GM19351 (cell line): Measurements from ENCODE around the gene FRS3.

ENCODE experiments used
- ATAC-seq: cut with Tn5 transposase; IDR thresholded peaks from one replicate; pipeline ENCODE4 v1.9.1; 2021; ENCODE audit warnings: mild to moderate bottlenecking, moderate library complexity; ENCODE audit not compliant: unreplicated experiment

The FRS3 gene

GRCh38 chr6:41791984-41792383 lies 12.3 kb upstream of the FRS3 start:
- ATAC-seq: no peak

- no peak for ATAC-seq
Measured at GRCh38 chr6:41791305-41791704, 11.6 kb upstream of the FRS3 start.

GRCh38 chr6:41790045-41790444 lies 10.3 kb upstream of the FRS3 start:
- no peak for ATAC-seq

DNA sequence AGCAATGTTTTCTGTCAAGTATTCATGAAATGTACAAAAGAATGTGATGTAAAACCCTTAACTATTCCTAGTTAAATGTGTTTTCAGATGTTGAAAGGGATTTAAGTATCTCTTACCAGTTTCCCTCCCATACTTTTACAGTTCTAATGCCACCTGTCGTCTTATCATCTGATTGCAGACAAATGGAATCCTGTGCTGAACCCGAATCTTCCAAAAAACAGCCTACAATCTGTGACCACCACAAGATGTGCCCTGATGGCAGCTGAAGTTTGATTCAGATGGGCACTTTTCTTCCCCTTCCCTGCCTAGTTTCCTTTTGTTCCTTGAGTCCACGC lies 9.7 kb upstream of the FRS3 start:
- no peak for ATAC-seq

DNA sequence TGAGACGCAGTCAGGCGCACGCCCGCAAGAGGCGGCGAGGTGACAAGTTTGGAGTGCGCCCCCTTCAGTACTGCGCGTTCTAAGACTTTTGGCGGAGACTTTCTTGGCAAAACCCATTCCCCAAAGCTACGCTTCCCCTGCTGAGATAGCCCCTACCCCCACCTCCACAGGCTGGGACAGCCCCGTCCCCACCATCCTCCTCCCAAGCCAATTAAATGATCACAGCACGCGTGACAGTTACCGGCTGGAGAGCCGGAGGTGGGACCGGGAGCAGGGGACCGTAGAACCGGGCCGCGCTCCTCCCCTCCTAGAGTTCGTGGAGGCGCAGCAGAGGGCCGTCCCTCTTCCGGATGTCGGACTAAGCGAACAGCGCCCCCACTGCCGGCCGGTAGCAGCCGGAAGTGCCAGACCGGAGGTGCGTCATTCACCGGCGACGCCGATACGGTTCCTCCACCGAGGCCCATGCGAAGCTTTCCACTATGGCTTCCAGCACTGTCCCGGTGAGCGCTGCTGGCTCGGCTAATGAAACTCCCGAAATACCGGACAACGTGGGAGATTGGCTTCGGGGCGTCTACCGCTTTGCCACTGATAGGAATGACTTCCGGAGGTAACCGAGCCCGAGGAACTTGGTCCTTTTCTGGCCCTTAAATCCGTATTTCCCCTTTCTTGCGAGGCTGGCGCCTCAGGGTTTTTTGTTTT lies 7.7 kb upstream of the FRS3 start, which contains the start of gene TOMM6:
TSS of gene TOMM6 (plus strand) at position 476 of the 699 bp plus-strand sequence. CDS start at position 480, 4 bp downstream.
- peak; percentile 76 for ATAC-seq

GRCh38 chr6:41786451-41787218 lies 6.9 kb upstream of the FRS3 start:
- ATAC-seq: peak; percentile 66

GRCh38 chr6:41785689-41786450 lies 6.2 kb upstream of the FRS3 start:
- ATAC-seq: no peak

DNA sequence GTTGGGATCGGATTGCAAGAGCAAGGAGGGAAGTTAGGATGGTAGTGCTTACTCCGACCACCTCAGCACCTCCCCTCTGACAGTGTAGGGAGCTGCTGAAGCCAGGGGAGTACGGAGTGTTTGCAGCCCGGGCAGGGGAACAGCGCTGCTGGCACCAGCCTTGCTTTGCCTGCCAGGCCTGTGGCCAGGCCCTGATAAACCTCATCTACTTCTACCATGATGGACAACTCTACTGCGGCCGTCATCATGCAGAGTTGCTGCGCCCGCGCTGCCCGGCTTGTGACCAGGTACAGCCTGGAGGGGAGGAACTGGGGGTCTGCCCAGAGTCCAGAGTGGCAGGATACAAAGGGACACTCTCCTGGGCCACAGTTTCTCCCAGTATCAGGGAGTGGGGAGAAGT lies 5.6 kb upstream of the FRS3 start:
- ATAC-seq: no peak

GRCh38 chr6:41784581-41785171 lies 5.0 kb upstream of the FRS3 start:
- no peak for ATAC-seq

GRCh38 chr6:41783106-41783780 lies 3.5 kb upstream of the FRS3 start:
- no peak for ATAC-seq

DNA sequence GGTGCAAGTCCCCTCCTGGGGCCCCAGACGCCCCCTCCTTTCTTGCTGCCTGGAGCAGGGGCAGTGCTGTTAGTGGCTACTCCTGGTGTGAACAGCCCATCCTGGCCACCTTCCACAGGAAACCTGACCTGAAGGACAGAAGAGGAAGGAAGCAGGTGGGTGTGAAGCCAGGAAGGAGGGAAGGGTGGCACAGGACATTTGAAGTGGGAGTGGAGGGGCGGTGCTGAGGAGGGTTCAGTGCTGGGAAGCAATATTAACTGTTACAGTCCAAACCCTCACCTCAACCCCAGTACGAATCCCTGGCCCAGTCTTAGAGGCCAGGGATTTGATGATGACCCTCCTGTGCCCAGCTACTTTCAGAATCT lies 1.6 kb upstream of the FRS3 start:
- ATAC-seq: no peak

DNA sequence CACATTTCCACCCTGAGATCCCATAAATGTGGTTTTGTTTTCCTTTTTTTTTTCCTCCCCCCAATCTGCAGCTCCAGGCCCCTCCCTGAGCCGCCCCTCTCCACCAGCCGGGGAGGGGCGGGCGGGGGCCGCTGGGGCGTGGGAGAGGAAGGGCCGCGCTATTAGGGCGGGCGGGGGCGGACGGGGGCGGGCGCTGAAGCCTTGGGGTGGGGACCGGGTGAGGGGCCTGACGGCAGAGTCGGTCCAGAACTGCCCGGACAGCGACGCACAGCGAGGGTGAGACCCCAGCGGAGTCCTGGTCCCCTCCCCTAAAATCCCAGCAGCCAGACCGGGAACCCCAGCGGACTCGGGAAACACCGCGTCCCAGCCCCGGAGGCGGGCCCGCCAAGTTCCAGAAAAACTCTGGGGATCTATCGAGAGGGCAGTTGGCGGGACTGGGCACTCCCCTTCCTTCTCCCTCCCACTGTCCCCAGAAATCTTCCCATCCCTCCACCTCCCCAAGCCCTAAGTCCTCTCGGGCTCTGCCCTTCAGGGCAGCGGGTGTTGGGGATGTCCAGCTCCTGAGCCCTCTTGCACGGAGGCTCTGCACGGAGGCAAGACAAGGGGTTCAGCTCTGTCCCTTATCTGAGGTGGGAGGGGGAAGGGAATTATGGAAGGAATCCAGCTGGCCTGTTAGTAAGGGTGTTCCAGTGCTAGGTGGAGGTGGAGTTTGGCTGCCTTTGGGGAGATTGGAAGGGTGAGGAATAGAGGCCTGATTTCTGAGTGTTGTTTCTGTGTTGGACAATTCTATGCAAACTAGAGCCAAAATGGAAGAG lies 1.1 kb upstream of the FRS3 start, which contains the start of gene PRICKLE4:
TSS of gene PRICKLE4 (plus strand) at position 232 of the 815 bp plus-strand sequence. CDS start 2,692 bp downstream, outside the sequence.
- ATAC-seq: no peak

GRCh38 chr6:41779336-41779735 lies 364 bp downstream of the FRS3 start:
- ATAC-seq: no peak

GRCh38 chr6:41778895-41779294 lies 805 bp downstream of the FRS3 start:
- no peak for ATAC-seq

DNA sequence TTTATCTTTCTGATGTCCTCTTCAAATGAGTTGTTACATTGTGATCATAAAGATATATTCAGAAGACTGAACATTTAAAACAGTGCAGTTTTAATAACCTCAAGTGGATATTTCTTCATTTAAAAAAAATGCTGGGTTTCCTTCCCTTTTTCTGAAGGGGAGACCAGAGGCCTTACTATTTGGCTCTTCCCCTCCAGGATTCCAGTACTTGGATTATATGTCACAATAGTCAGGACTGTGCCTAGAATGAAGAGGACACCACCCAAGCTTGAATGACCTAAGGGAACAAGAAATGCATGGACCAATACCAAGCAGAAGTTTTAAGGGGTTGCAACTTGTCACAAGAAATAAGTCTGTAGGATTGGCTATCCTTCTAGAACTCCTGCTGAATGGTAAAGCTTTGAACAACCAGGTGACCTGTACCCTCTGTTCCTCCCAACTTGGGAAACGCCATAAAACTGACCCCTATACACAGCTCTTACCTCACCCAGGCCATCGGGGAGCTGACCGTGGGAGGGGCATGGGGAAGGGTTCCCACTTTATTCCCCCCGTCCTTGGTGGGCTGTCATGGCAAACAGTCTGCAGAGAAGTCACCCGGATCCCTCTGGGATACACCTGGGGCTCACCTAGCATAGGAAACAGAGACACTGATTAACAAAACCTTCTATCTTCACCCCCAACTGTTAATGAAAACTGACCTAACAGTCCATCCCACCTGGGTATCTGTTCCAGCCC lies 2.0 kb downstream of the FRS3 start:
- no peak for ATAC-seq

DNA sequence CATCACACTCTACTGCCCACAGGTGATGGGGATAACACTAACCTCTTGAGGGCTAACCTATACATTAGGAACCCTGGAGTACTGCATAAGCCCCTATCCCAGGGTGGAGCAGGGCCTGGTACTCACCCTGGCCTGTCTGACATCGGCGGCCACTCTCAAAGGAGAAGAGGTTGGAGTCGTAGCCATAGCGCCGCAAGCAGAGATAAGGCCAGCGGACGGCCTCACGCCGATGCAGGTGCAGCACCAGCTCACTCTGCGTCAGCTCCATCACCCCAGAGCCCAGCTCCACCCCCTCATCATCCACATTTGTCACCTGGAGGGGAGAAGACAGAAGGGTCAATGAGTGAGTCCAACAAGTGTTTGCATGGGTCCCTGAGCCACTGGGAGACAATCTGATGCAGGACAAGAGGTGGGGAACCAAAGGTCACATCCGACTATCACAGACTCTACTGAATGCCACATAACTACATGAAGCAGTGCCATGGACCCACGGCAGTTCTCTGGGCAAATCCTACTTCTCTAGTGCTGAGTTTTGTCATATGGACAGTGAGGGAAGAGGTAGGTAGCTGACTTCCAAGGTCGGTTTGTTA lies 4.3 kb downstream of the FRS3 start:
- ATAC-seq: no peak

GRCh38 chr6:41774841-41775240 lies 4.9 kb downstream of the FRS3 start:
- ATAC-seq: no peak

DNA sequence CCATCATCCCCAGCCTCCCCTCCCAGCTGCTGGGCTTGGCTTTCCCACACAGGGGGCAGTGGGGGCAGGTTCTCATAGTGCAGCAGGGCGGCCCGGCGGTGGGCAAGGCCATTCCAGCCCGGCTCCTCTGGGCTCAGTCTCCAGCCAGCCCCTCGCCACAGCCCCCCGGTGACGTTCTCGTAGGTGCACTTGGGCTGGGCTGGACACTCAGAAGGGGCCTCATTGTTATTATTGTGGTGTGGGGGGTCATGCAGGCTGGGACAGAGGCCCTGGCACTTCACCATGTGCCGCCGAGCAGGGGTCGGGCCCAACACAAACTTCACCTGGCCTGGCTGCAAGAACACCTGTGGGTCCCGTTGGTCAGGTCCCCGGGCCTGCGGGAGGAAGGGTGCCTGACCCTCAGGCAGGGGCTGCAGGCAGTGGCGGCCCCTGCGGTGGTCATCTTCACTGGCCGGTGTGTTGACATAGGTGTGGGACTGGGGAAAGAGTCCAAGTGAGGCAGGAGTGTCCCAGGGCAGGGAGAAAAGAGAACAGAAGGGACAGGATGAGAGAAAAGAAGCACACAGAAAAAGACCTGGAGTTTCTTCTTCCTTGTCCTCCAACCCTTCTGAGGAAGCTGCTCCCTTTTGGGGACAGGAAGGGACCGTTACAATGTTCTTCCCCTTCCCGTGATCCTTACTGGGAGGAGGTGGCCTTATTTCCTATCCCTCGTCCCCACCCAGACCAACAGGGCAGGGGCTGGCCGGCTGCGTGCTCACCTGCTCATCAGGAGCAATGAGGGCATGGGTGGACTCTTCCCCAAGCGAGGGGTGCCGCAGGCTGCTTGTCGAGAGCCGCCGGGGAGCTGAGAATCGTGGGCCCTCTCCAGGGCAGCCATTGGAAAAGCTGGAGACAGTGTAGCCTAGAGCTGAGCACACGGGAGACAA lies 8.4 kb downstream of the FRS3 start:
- no peak for ATAC-seq
